Adrenal gland (tissue), 12 donors: ENCODE data around the gene LARGE2. TPM values are rescaled to one million over a fixed set of nuclear protein-coding genes. Genes with fewer than 3 reads are reported as not detected.

Source experiments
- DNase-seq, 7 donors: peaks; one replicate each; pipeline ENCODE4 v3.0.0-alpha.2; 2019 to 2020
- H3K27ac ChIP-seq, 5 donors: fragments of 200-600 bp; sonication (generic) in 4 of 5; 1 replicate in 3 of 5; 2 replicates in 2 of 5; pipeline versions ENCODE4 v1.5.1 to v1.8.0; 2016 to 2020; ENCODE audit warnings: mild to moderate bottlenecking in 1 of 5
- H3K27me3 ChIP-seq: fragments of 200-600 bp; 2 replicates; pipeline ENCODE4 v1.8.0; 2021
- H3K36me3 ChIP-seq, 2 donors: fragments of 200-600 bp; replicated peaks in 1 of 2; 1 replicate in 1 of 2; 2 replicates in 1 of 2; pipeline versions ENCODE4 v1.5.1 to v1.8.0; 2018 to 2022
- H3K4me1 ChIP-seq, 2 donors: fragments of 200-600 bp; replicated peaks in 1 of 2; 1 replicate in 1 of 2; 2 replicates in 1 of 2; pipeline versions ENCODE4 v1.5.1 to v1.8.0; 2018 to 2021
- H3K4me3 ChIP-seq, 4 donors: fragments of 200-600 bp; sonication (generic) in 3 of 4; one replicate each; pipeline ENCODE4 v1.5.1; 2016 to 2018
- H3K9me3 ChIP-seq, 3 donors: fragments of 200-600 bp; sonication (generic) in 1 of 3; replicated peaks in 1 of 3; 1 replicate in 2 of 3; 2 replicates in 1 of 3; pipeline versions ENCODE4 v1.5.1 to v1.8.0; 2016 to 2021
- CTCF ChIP-seq, 6 experiments: fragments of 450-650 bp in 4 of 6; fragments of 200-600 bp in 2 of 6; sonication (generic) in 1 of 6; IDR thresholded peaks; 1 replicate in 5 of 6; 2 replicates in 1 of 6; pipeline versions ENCODE4 v1.5.1 to v1.8.0; 2016 to 2021; ENCODE audit warnings: antibody characterized with exemption in 6 of 6, mild to moderate bottlenecking in 2 of 6, moderate library complexity in 1 of 6
- POLR2A ChIP-seq, 2 donors: fragments of 450-650 bp; IDR thresholded peaks; one replicate each; pipeline ENCODE4 v1.6.1; 2017; ENCODE audit warnings: antibody characterized with exemption in 2 of 2, mild to moderate bottlenecking in 2 of 2, moderate library complexity in 1 of 2
- WGBS, 4 donors: extraction: QIAGEN DNeasy Blood & Tissue Kit in 2 of 4; methylation state at CpG; one replicate each; pipeline versions ENCODE4 v1.1.5 to v1.1.7; 2013 to 2017; 5-methylcytosine and 5-hydroxymethylcytosine counted together
- intact Hi-C, 2 donors: fragments of 100-400 bp; cut with DNase I; formaldehyde crosslinking; loops; one replicate each; pipeline versions ENCODE4 v1.14.1 to v1.15.0; 2022 to 2023
- polyA plus RNA-seq, 3 donors: library from polyadenylated mRNA; stranded (reverse); fragments of 200-250 nt in 2 of 3; fragments of 350-450 nt in 1 of 3; fragmentation: Illumina TruSeq in 1 of 3; extraction: RNeasy Lipid Tissue Mini Kit (QIAGEN cat#74804) in 1 of 3; gene quantifications; one replicate each; pipeline ENCODE4 v1.2.3, GENCODE V29; 2013 to 2014
- total RNA-seq, 9 donors: library from RNA; depleted of rRNA in 4 of 9; stranded (reverse); fragments of >200 nt in 4 of 9; fragments of 120-200 nt in 1 of 9; fragmentation: NEBNext Ultra II Directional in 1 of 9; extraction: Animal tissue kit (Norgen Biotek cat#: 25700) in 1 of 9; gene quantifications; one replicate each; pipeline versions ENCODE4 v1.1.0 to v1.2.4, GENCODE V29; 2013 to 2023
- donor health status: healthy with polysubstance abuse.
- donor health status: Bipolar disorder and iron deficiency.
- donor health status: DM: yes; HTN: yes; CAD: no.
- donor health status: DM: no; HTN: no; CAD: no.
- donor health status: DM: no; HTN: no; CAD: no.
- donor health status: DM: yes; HTN: yes; CAD: no.

The LARGE2 gene
- total and polyA plus RNA-seq, 12 donors, result 1.0 to 13.0 (median 4.1) TPM

GRCh38 chr11:45879803-45880686, 42.4 kb upstream of the LARGE2 start:
- TF ChIP-seq POLR2A (IDR thresholded peaks at IDR 0.05) (peak in 1 of 2 donors; percentile 27), CTCF (IDR thresholded peaks at IDR 0.05) (no peak)
- Histone ChIP-seq H3K27ac (peak overlapping the region in 3 of 5 donors; percentile 46 to 79 (median 66)), H3K36me3 (peaks cover 0 to 47% of the 10 kb centered on the region in 2 donors), H3K4me1 (peaks cover 11 to 27% of the 10 kb centered on the region in 2 donors), H3K4me3 (no peak overlapping the region), H3K27me3 (no peaks in the 10 kb centered on the region), H3K9me3 (no peaks in the 10 kb centered on the region)
- WGBS, 4 donors, result 30 to 46% (median 38%) methylated on average over 7 of the region's 7 CpGs
- peak; percentile 54 to 81 (median 77) for DNase-seq
- intact Hi-C loops, result no loop called here

- no peak for TF ChIP-seq CTCF (IDR thresholded peaks at IDR 0.05)
- TF ChIP-seq POLR2A (IDR thresholded peaks at IDR 0.05), result no peak
- intact Hi-C loops, result no loop called here
- Histone ChIP-seq H3K27ac (peak overlapping the region in 2 of 5 donors; percentile 66 to 79), H3K27me3 (no peaks in the 10 kb centered on the region), H3K4me3 (no peak overlapping the region), H3K4me1 (peaks cover 14 to 32% of the 10 kb centered on the region in 2 donors), H3K9me3 (no peaks in the 10 kb centered on the region), H3K36me3 (peaks cover 0 to 40% of the 10 kb centered on the region in 2 donors)
- WGBS, 4 donors, result 59 to 72% (median 67%) methylated on average over 11 to 15 of the region's 15 CpGs
- DNase-seq, result no peak
Observed at GRCh38 chr11:45880772-45881570, 41.5 kb upstream of the LARGE2 start.

- peak overlapping the region in 1 of 5 donors; percentile 44 for H3K27ac ChIP-seq
- intact Hi-C loops, result no loop called here
- WGBS, 4 donors, result 62 to 71% (median 67%) methylated on average over 5 to 6 of the region's 6 CpGs
- H3K27me3 ChIP-seq, result no peaks in the 10 kb centered on the region
- no peak overlapping the region for H3K4me3 ChIP-seq
- H3K4me1 ChIP-seq, result peaks cover 14 to 34% of the 10 kb centered on the region in 2 donors
- no peak for DNase-seq
- H3K9me3 ChIP-seq, result no peaks in the 10 kb centered on the region
- peaks cover 0 to 31% of the 10 kb centered on the region in 2 donors for H3K36me3 ChIP-seq
- TF ChIP-seq CTCF (IDR thresholded peaks at IDR 0.05), result no peak
- TF ChIP-seq POLR2A (IDR thresholded peaks at IDR 0.05), result no peak
Observed at GRCh38 chr11:45881708-45882368, 40.6 kb upstream of the LARGE2 start.
